A673 (cell line): ENCODE data around the gene CACNA2D2.

Source experiments
- EZH2 ChIP-seq: fragments of 200-600 bp; sonication (generic); IDR thresholded peaks from 2 replicates; pipeline ENCODE4 v1.6.1; 2017; ENCODE audit warnings: borderline replicate concordance, low read depth, mild to moderate bottlenecking, mixed read lengths, antibody characterized with exemption, low read length; ENCODE audit not compliant: poor library complexity, severe bottlenecking
- TF ChIP-seq, protein P1 (sequence below): fragments of 300-800, 200-600 bp; sonication (generic); conservative IDR thresholded peaks from 2 replicates; pipeline ENCODE4 v1.5.1; 2017; ENCODE audit warnings: low read depth, mild to moderate bottlenecking, antibody characterized with exemption, low read length, moderate library complexity, mixed read lengths

DNA sequence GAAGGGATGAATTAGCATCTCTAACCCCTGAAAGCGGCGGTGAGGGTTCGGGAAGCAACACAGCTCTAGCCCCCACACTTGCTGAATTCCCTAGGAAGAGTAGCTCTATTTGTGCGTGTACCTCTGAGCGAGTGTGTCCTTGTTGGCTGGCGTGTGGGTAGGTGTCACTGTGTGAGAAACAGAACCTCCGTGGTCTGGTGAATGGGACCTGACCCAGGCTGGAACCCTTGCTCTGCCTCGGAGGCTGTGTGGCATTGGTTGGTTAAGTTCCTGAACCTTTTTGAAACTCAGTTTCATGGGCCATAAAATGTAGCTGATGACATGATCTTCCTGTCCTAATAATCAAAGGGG lies 143.7 kb downstream of the CACNA2D2 start:
- TF ChIP-seq, protein P1, sequence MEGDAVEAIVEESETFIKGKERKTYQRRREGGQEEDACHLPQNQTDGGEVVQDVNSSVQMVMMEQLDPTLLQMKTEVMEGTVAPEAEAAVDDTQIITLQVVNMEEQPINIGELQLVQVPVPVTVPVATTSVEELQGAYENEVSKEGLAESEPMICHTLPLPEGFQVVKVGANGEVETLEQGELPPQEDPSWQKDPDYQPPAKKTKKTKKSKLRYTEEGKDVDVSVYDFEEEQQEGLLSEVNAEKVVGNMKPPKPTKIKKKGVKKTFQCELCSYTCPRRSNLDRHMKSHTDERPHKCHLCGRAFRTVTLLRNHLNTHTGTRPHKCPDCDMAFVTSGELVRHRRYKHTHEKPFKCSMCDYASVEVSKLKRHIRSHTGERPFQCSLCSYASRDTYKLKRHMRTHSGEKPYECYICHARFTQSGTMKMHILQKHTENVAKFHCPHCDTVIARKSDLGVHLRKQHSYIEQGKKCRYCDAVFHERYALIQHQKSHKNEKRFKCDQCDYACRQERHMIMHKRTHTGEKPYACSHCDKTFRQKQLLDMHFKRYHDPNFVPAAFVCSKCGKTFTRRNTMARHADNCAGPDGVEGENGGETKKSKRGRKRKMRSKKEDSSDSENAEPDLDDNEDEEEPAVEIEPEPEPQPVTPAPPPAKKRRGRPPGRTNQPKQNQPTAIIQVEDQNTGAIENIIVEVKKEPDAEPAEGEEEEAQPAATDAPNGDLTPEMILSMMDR: no peak
- TF ChIP-seq EZH2: no peak
